Peyer's patch (tissue), 4 donors: ENCODE measurements around the gene SEMA5B.

Source experiments
- CTCF ChIP-seq, 6 experiments: fragments of 450-650 bp in 4 of 6; fragments of 200-600 bp in 2 of 6; sonication (generic) in 1 of 6; IDR thresholded peaks; one replicate each; pipeline ENCODE4 v1.5.1; 2017 to 2019; ENCODE audit warnings: antibody characterized with exemption in 6 of 6, mild to moderate bottlenecking in 3 of 6, moderate library complexity in 1 of 6
- POLR2A ChIP-seq, 2 donors: fragments of 450-650 bp; IDR thresholded peaks; one replicate each; pipeline ENCODE4 v1.5.1; 2017; ENCODE audit warnings: antibody characterized with exemption in 2 of 2, mild to moderate bottlenecking in 2 of 2, moderate library complexity in 2 of 2

GRCh38 chr3:122941228-122942206, 86.0 kb downstream of the SEMA5B start:
- TF ChIP-seq CTCF (IDR thresholded peaks at IDR 0.05): no peak
- TF ChIP-seq POLR2A (IDR thresholded peaks at IDR 0.05): no peak
